Loucy (cell line): ENCODE results near the gene CAMK2N2.
A peak's percentile ranks its signal among the peaks of the same experiment; 100 is the strongest.

ENCODE experiments used
- H2AFZ ChIP-seq: fragments of 200-600 bp; sonication (generic); 2 replicates; pipeline ENCODE4 v1.6.0; 2016; ENCODE audit warnings: antibody characterized with exemption, mild to moderate bottlenecking, low read length, moderate library complexity
- H3F3A ChIP-seq: fragments of 200-600 bp; 2 replicates; pipeline ENCODE4 v1.6.0; 2016; ENCODE audit warnings: antibody characterized with exemption, low read depth, mild to moderate bottlenecking
- H3K27me3 ChIP-seq: fragments of 200-600 bp; sonication (generic); 2 replicates; pipeline ENCODE4 v1.6.1; 2014; ENCODE audit warnings: low read length, mild to moderate bottlenecking; ENCODE audit not compliant: insufficient read depth, poor library complexity, severe bottlenecking
- H3K36me3 ChIP-seq: fragments of 200-600 bp; sonication (generic); 2 replicates; pipeline ENCODE4 v1.6.1; 2016; ENCODE audit warnings: low read length; ENCODE audit not compliant: insufficient read depth
- H3K4me1 ChIP-seq: fragments of 200-600 bp; sonication (generic); 2 replicates; pipeline ENCODE4 v1.5.1; 2014; ENCODE audit warnings: low read length, mild to moderate bottlenecking; ENCODE audit not compliant: insufficient read depth, poor library complexity, severe bottlenecking
- H3K4me2 ChIP-seq: fragments of 200-600 bp; sonication (generic); 2 replicates; pipeline ENCODE4 v1.6.0; 2014; ENCODE audit warnings: antibody characterized with exemption, low read length, low read depth, mild to moderate bottlenecking; ENCODE audit not compliant: poor library complexity, severe bottlenecking
- H3K4me3 ChIP-seq: fragments of 200-600 bp; sonication (generic); 2 replicates; pipeline ENCODE4 v1.5.1; 2014; ENCODE audit warnings: low read length, mild to moderate bottlenecking, mixed read lengths; ENCODE audit not compliant: poor library complexity, severe bottlenecking
- H3K79me2 ChIP-seq: fragments of 200-600 bp; sonication (generic); 2 replicates; pipeline ENCODE4 v1.6.1; 2014; ENCODE audit warnings: low read length; ENCODE audit not compliant: insufficient read depth
- H3K9ac ChIP-seq: fragments of 200-600 bp; sonication (generic); 2 replicates; pipeline ENCODE4 v1.6.0; 2014; ENCODE audit warnings: mild to moderate bottlenecking, low read depth, low read length, moderate library complexity; ENCODE audit not compliant: poor library complexity, severe bottlenecking
- H3K9me2 ChIP-seq: fragments of 200-600 bp; sonication (generic); replicated peaks from 2 replicates; pipeline ENCODE4 v1.6.1; 2016; ENCODE audit warnings: low read depth, low read length, mixed read lengths
- H3K9me3 ChIP-seq: fragments of 200-600 bp; sonication (generic); 2 replicates; pipeline ENCODE4 v1.6.1; 2014; ENCODE audit warnings: mild to moderate bottlenecking, antibody characterized with exemption, low read length, low read depth; ENCODE audit not compliant: insufficient read depth
- H4K20me1 ChIP-seq: fragments of 200-600 bp; sonication (generic); 2 replicates; pipeline ENCODE4 v1.6.0; 2014; ENCODE audit warnings: antibody characterized with exemption, low read length, mild to moderate bottlenecking; ENCODE audit not compliant: insufficient read depth, poor library complexity, severe bottlenecking
- EZH2phosphoT487 ChIP-seq: fragments of 200-600 bp; IDR thresholded peaks from 2 replicates; pipeline ENCODE4 v1.6.1; 2018; ENCODE audit warnings: antibody characterized with exemption, mild to moderate bottlenecking, moderate library complexity, borderline replicate concordance
- TF ChIP-seq, protein P1 (sequence below): fragments of 200-600 bp; sonication (generic); conservative IDR thresholded peaks from 2 replicates; pipeline ENCODE4 v1.5.1; 2014; ENCODE audit warnings: mild to moderate bottlenecking, antibody characterized with exemption, low read length

CAMK2N2 gene

DNA sequence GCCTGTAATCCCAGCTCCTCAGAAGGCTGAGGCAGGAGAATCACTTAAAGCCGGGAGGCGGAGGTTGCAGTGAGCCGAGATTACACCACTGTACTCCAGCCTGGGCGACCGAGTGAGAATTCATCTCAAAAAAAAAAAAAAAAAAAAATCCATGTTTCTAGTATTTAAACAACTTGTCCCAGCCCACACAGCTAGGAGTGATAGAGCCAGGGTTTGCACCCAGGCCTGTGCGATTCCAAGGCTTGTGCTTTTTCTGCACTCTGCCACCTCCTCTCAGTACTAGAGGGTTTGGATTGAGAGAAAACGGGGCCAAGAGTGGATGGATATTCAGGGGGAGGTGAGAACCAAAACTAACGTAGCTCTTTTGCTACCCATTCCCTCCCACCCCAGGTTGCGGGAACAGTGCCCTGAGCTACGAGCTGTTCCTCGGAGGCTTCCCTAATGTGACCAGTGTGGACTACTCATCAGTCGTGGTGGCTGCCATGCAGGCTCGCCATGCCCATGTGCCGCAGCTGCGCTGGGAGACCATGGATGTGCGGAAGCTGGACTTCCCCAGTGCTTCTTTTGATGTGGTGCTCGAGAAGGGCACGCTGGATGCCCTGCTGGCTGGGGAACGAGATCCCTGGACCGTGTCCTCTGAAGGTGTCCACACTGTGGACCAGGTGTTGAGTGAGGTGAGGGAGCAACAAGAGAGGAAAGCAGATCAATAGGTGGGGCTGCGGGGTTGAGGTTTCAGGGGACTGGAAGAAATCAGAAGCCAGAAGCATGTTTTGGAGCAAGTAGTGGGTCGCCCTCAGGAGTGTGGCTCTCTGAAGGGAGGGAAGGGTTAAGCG, 4.1 kb downstream of the CAMK2N2 start:
- H3K9me3 ChIP-seq = no peaks in the 10 kb centered on the region
- H2AFZ ChIP-seq = no peak overlapping the region
- H3K4me3 ChIP-seq = no peak overlapping the region
- H3K4me1 ChIP-seq = peaks cover 8% of the 10 kb centered on the region
- H3F3A ChIP-seq = no peaks in the 10 kb centered on the region; the same call in 1 of the 2 replicates
- no peaks in the 10 kb centered on the region for H3K9me2 ChIP-seq
- H3K27me3 ChIP-seq = no peaks in the 10 kb centered on the region
- H3K9ac ChIP-seq = no peak overlapping the region
- no peak for TF ChIP-seq EZH2phosphoT487
- TF ChIP-seq, protein P1, sequence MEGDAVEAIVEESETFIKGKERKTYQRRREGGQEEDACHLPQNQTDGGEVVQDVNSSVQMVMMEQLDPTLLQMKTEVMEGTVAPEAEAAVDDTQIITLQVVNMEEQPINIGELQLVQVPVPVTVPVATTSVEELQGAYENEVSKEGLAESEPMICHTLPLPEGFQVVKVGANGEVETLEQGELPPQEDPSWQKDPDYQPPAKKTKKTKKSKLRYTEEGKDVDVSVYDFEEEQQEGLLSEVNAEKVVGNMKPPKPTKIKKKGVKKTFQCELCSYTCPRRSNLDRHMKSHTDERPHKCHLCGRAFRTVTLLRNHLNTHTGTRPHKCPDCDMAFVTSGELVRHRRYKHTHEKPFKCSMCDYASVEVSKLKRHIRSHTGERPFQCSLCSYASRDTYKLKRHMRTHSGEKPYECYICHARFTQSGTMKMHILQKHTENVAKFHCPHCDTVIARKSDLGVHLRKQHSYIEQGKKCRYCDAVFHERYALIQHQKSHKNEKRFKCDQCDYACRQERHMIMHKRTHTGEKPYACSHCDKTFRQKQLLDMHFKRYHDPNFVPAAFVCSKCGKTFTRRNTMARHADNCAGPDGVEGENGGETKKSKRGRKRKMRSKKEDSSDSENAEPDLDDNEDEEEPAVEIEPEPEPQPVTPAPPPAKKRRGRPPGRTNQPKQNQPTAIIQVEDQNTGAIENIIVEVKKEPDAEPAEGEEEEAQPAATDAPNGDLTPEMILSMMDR = no peak
- H3K79me2 ChIP-seq = no peaks in the 10 kb centered on the region
- H3K4me2 ChIP-seq = no peak overlapping the region
- H3K36me3 ChIP-seq = no peaks in the 10 kb centered on the region
- H4K20me1 ChIP-seq = no peaks in the 10 kb centered on the region

GRCh38 chr3:184255291-184256039, 5.9 kb downstream of the CAMK2N2 start:
- Histone ChIP-seq H3F3A (no peaks in the 10 kb centered on the region; the same call in 1 of the 2 replicates), H3K4me3 (no peak overlapping the region), H3K27me3 (no peaks in the 10 kb centered on the region), H3K4me1 (no peaks in the 10 kb centered on the region), H3K36me3 (no peaks in the 10 kb centered on the region), H3K79me2 (no peaks in the 10 kb centered on the region; the same call in 1 of the 2 replicates), H4K20me1 (no peaks in the 10 kb centered on the region), H3K9ac (no peak overlapping the region), H3K9me2 (no peaks in the 10 kb centered on the region), H3K4me2 (no peak overlapping the region), H2AFZ (no peak overlapping the region), H3K9me3 (no peaks in the 10 kb centered on the region)
- TF ChIP-seq EZH2phosphoT487 = no peak
- TF ChIP-seq, protein P1 = no peak

GRCh38 chr3:184250167-184250828, 11.1 kb downstream of the CAMK2N2 start:
- Histone ChIP-seq H3K4me1 (peaks cover 13% of the 10 kb centered on the region), H3K9me3 (no peaks in the 10 kb centered on the region), H3K9ac (peak overlapping the region; percentile 80), H3K4me3 (peak overlapping the region; percentile 97), H3K79me2 (peaks cover 19% of the 10 kb centered on the region), H4K20me1 (peaks cover 9% of the 10 kb centered on the region), H3K4me2 (peak overlapping the region; percentile 100), H3K27me3 (no peaks in the 10 kb centered on the region), H3K36me3 (peaks cover 1% of the 10 kb centered on the region; the same call in 1 of the 2 replicates), H3K9me2 (no peaks in the 10 kb centered on the region), H3F3A (no peaks in the 10 kb centered on the region), H2AFZ (peak overlapping the region; percentile 90)
- TF ChIP-seq, protein P1 = peak; percentile 89
- TF ChIP-seq EZH2phosphoT487 = no peak
